ENCODE measurements around the gene SMIM44. TPM values are rescaled to one million over a fixed set of nuclear protein-coding genes. Genes with fewer than 3 reads are reported as not detected.

The SMIM44 gene
- polyA plus RNA-seq, 3 donors = not detected

DNA sequence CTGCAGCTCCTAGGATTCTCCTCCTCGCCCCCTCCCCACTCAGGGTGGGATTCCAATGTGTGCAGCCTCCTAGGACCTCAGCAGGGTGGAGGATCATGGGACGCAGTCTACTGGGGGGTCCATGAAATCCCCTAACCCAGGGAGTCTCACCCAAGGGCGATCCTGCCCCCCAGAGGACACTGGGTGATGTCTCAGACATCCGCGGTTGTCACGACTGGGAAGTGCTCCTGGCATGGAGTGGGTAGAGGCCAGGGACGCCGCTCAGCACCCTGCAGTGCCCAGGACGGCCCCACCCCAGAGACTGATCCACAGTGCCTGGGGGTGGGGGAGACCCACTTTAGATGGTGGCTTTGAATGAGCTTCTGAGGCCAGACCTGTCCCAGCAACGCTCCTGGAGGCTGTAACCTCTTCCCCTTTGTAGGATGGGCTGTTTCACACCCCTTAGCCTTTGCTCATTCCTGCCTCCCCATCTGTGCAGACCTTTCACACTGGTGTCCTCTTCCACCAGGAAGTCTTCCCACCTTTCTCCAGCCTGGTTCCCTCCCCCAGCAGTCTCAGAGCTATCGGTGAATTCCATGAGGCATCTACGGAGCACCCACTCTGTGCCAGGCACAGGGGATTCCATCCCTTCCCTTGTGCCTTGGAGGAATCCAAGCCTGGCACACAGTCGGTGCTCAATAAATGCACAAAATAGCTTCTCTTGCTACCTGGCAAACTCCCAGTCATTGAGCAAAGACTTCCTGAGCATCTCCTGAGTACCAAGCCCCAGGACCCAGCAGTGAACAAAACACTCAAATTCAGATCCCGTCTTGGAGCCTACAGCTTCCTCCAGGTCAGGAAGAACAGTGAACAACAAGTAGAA is 13.4 kb downstream of the SMIM44 start:
- H3K9me3 Mint-ChIP-seq = peaks cover 0 to 2% (median 0%) of the 10 kb centered on the region in 7 donors
- H3K27me3 Mint-ChIP-seq (ENCODE audit: low read depth in 3 of 3) = peaks cover 0 to 6% (median 4%) of the 10 kb centered on the region in 3 donors
- Histone ChIP-seq H2AFZ (ENCODE audit: insufficient read depth, low read depth, low read length, poor library complexity, severe bottlenecking) (no peak overlapping the region), H3K27ac (ENCODE audit: low read depth in 1 of 2, low read length in 2 of 2) (no peak overlapping the region), H3K36me3 (replicated peaks in 1 of 2; ENCODE audit: control insufficient read depth in 1 of 2, insufficient read depth in 2 of 2, low read length in 2 of 2) (no peaks in the 10 kb centered on the region), H3K9ac (ENCODE audit: insufficient read depth, low read length, poor library complexity, severe bottlenecking) (no peak overlapping the region), H3K4me2 (replicated peaks; ENCODE audit: extremely low read depth, low read length, poor library complexity, severe bottlenecking) (no peak overlapping the region), H3K4me1 (ENCODE audit: control insufficient read depth in 1 of 2, insufficient read depth in 2 of 2, low read length in 2 of 2) (no peaks in the 10 kb centered on the region), H4K20me1 (ENCODE audit: insufficient read depth, low read length) (peaks cover 27% of the 10 kb centered on the region), H3K9me3 (replicated peaks in 1 of 2; ENCODE audit: control insufficient read depth in 1 of 2, insufficient read depth in 1 of 2, low read length in 2 of 2) (no peaks in the 10 kb centered on the region), H3K27me3 (ENCODE audit: control insufficient read depth in 2 of 2, insufficient read depth in 2 of 2, low read length in 2 of 2) (no peaks in the 10 kb centered on the region), H3K79me2 (ENCODE audit: insufficient read depth, low read length) (no peaks in the 10 kb centered on the region), H3K4me3 (replicated peaks in 1 of 3; ENCODE audit: low read depth in 2 of 3, low read length in 3 of 3) (no peak overlapping the region)
- peaks cover 2% of the 10 kb centered on the region for H3K4me1 Mint-ChIP-seq
- no peak overlapping the region for H3K4me3 Mint-ChIP-seq
- intact Hi-C loops (cut with micrococcal nuclease) = loop anchor here in 1 of 2 donors (5.0 kb wide), 1 partner anchor 143 kb away; no protein-coding TSS in a partner anchor
- H3K36me3 Mint-ChIP-seq = peaks cover 5 to 6% of the 10 kb centered on the region in 2 donors
- no peak for DNase-seq
- TF ChIP-seq, protein P1, sequence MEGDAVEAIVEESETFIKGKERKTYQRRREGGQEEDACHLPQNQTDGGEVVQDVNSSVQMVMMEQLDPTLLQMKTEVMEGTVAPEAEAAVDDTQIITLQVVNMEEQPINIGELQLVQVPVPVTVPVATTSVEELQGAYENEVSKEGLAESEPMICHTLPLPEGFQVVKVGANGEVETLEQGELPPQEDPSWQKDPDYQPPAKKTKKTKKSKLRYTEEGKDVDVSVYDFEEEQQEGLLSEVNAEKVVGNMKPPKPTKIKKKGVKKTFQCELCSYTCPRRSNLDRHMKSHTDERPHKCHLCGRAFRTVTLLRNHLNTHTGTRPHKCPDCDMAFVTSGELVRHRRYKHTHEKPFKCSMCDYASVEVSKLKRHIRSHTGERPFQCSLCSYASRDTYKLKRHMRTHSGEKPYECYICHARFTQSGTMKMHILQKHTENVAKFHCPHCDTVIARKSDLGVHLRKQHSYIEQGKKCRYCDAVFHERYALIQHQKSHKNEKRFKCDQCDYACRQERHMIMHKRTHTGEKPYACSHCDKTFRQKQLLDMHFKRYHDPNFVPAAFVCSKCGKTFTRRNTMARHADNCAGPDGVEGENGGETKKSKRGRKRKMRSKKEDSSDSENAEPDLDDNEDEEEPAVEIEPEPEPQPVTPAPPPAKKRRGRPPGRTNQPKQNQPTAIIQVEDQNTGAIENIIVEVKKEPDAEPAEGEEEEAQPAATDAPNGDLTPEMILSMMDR (IDR thresholded peaks at IDR 0.05) = no peak
- H3K27ac Mint-ChIP-seq = peak overlapping the region in 1 of 7 donors; percentile 10
- 48% methylated on average over 11 of the region's 14 CpGs for WGBS (ENCODE audit: insufficient coverage)

DNA sequence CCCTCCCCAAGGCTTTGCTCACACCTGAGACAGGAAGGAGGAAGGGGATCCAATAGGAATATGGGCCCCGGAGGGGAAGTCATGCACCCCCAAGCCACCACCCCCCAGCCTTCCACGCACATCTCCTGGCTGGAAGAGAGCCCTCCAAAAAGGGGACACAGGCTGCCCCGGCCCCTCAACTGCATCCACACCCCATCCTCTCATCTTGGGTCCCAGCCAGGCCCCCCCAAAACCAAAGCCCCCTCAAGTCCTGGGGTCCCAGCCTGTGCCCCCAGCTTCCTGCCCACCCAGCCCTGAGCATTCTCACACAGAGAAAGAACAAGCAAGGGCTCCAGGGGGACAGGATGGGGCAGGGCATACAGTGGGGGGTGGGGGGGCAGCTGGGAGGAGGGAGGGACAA is 15.0 kb downstream of the SMIM44 start:
- Histone ChIP-seq H3K4me2 (replicated peaks; ENCODE audit: extremely low read depth, low read length, poor library complexity, severe bottlenecking) (no peak overlapping the region), H3K9me3 (replicated peaks in 1 of 2; ENCODE audit: control insufficient read depth in 1 of 2, insufficient read depth in 1 of 2, low read length in 2 of 2) (no peaks in the 10 kb centered on the region), H3K4me1 (ENCODE audit: control insufficient read depth in 1 of 2, insufficient read depth in 2 of 2, low read length in 2 of 2) (no peaks in the 10 kb centered on the region), H2AFZ (ENCODE audit: insufficient read depth, low read depth, low read length, poor library complexity, severe bottlenecking) (no peak overlapping the region), H3K27me3 (ENCODE audit: control insufficient read depth in 2 of 2, insufficient read depth in 2 of 2, low read length in 2 of 2) (no peaks in the 10 kb centered on the region), H3K4me3 (replicated peaks in 1 of 3; ENCODE audit: low read depth in 2 of 3, low read length in 3 of 3) (no peak overlapping the region), H3K27ac (ENCODE audit: low read depth in 1 of 2, low read length in 2 of 2) (no peak overlapping the region), H3K9ac (ENCODE audit: insufficient read depth, low read length, poor library complexity, severe bottlenecking) (no peak overlapping the region), H3K79me2 (ENCODE audit: insufficient read depth, low read length) (no peaks in the 10 kb centered on the region), H3K36me3 (replicated peaks in 1 of 2; ENCODE audit: control insufficient read depth in 1 of 2, insufficient read depth in 2 of 2, low read length in 2 of 2) (peaks cover 0 to 4% of the 10 kb centered on the region in 2 donors), H4K20me1 (ENCODE audit: insufficient read depth, low read length) (peaks cover 27% of the 10 kb centered on the region)
- H3K36me3 Mint-ChIP-seq = peaks cover 5 to 7% of the 10 kb centered on the region in 2 donors
- no peaks in the 10 kb centered on the region for H3K4me1 Mint-ChIP-seq
- H3K9me3 Mint-ChIP-seq = peaks cover 0 to 2% (median 0%) of the 10 kb centered on the region in 7 donors
- intact Hi-C loops (cut with micrococcal nuclease) = no loop called here
- H3K27ac Mint-ChIP-seq = no peak overlapping the region
- no peak overlapping the region for H3K4me3 Mint-ChIP-seq
- WGBS (ENCODE audit: insufficient coverage) = 100% methylated on average over 1 of the region's 3 CpGs
- no peak for DNase-seq
- TF ChIP-seq, protein P1 (IDR thresholded peaks at IDR 0.05) = no peak
- peaks cover 0 to 6% (median 4%) of the 10 kb centered on the region in 3 donors for H3K27me3 Mint-ChIP-seq (ENCODE audit: low read depth in 3 of 3)

All from CD14-positive monocyte (primary cell).